Upper lobe of left lung (tissue), 4 donors: ENCODE data around the gene DOC2B.

ENCODE experiments used
- CTCF ChIP-seq, 6 experiments: fragments of 450-650 bp in 4 of 6; fragments of 200-600 bp in 2 of 6; sonication (generic) in 2 of 6; IDR thresholded peaks; one replicate each; pipeline ENCODE4 v1.5.1; 2016 to 2019; ENCODE audit warnings: antibody characterized with exemption in 6 of 6
- EP300 ChIP-seq, 4 donors: sonication (generic); formaldehyde crosslinking; IDR thresholded peaks; one replicate each; pipeline ENCODE4 v1.5.1; 2017; ENCODE audit warnings: antibody characterized with exemption in 4 of 4, control low read depth in 2 of 4
- POLR2A ChIP-seq, 4 donors: fragments of 450-650 bp; IDR thresholded peaks; one replicate each; pipeline ENCODE4 v1.5.1; 2016 to 2017; ENCODE audit warnings: antibody characterized with exemption in 4 of 4, mild to moderate bottlenecking in 2 of 4
- POLR2AphosphoS5 ChIP-seq, 2 donors: sonication (generic); formaldehyde crosslinking; IDR thresholded peaks; one replicate each; pipeline ENCODE4 v1.5.1; 2017; ENCODE audit warnings: antibody characterized with exemption in 2 of 2

- TF ChIP-seq CTCF (IDR thresholded peaks at IDR 0.05), result no peak
- no peak for TF ChIP-seq POLR2A (IDR thresholded peaks at IDR 0.05)
- TF ChIP-seq EP300 (IDR thresholded peaks at IDR 0.05), result no peak
- no peak for TF ChIP-seq POLR2AphosphoS5 (IDR thresholded peaks at IDR 0.05)
These were observed 46.6 kb upstream of the DOC2B start for GRCh38 chr17:227946-228615.
